Right forelimb (tissue), 1 donor: ENCODE measurements around the gene MCOLN2.

Source experiments
- DNase-seq: peaks from one replicate; pipeline ENCODE4 v3.0.0-alpha.2; 2018

The MCOLN2 gene

DNA sequence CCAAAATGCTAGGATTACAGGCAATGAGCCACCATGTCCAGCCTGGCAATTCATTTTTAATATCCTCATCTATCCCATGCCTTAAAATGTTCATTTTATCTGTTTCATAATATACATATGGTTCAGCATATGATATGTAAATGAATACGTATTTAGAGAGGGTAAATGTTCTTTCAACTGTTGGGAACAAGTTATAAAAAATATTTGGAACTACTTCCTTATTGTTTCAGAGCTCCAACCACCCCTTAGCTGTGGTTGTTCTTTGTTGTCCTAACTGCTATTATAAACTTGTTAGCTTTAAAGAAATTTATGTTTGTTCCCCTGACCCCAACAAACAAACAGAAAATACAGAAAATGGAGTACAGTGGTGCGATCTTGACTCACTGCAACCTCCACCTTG is 14.5 kb downstream of the MCOLN2 start:
- no peak for DNase-seq

DNA sequence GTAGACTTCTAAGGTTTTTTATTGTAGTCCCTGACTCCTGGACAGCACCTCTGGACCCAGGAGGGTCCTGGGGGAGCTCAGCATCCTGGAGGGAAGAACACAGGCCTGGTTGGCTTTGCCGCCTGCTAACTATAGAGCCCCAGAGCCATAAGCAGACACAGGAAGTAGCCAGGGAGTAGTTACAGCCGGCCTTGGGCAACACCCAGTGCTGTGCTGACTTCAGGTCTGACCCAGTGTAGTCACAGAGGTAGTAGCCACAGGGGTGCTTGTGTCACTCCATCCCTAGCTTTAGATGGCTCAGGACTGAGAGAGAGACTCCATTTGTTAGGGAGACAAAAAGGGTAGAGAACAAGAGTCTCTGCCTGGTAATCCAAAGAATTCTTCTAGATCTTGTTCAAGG is 21.9 kb downstream of the MCOLN2 start:
- no peak for DNase-seq

DNA sequence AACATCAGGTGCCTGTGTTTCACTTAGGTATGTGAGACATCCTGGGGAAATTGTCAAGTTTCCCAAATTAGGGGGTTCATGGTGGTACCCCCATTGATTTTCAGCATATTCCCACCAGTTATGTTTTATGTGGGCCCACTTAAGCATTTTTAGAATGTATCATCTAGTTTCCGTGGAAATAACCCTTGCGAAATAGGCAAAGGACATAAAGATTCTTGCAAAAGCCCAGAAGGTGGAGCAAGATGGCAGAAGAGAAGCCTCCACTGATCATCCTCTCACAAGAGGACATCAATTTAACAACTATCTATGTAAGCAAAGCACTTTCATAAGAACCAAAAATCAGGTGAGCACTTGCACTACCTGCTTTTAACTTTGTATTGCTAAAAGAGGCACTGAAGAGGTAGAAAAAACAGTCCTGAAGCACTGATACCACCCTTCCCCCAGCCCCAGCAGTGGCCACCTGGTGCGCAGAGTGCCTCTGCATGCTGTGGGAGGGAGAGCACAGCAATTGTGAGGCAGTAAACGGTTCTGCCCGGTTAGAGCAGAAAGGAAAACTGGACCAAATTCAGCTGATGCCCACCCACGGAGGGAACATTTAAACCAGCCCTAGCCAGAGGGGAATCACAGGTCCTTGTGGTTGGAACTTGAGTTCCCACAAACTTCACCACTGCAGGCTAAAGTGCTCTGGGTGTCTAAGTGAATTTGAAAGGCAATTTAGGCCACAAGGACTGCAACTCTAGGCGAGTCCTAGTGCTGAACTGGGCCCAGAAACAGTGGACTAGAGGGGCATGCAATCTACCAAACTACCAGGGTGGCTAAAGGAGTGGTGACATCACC is 23.2 kb downstream of the MCOLN2 start:
- DNase-seq = no peak

GRCh38 chr1:84972377-84972987 is 24.4 kb downstream of the MCOLN2 start:
- no peak for DNase-seq

GRCh38 chr1:84971957-84972356 is 25.0 kb downstream of the MCOLN2 start:
- no peak for DNase-seq

- no peak for DNase-seq
Observed at GRCh38 chr1:84969489-84970250, 27.2 kb downstream of the MCOLN2 start.

- DNase-seq = no peak
Observed at GRCh38 chr1:84968865-84969264, 28.0 kb downstream of the MCOLN2 start.

GRCh38 chr1:84968101-84968500 is 28.8 kb downstream of the MCOLN2 start:
- no peak for DNase-seq

DNA sequence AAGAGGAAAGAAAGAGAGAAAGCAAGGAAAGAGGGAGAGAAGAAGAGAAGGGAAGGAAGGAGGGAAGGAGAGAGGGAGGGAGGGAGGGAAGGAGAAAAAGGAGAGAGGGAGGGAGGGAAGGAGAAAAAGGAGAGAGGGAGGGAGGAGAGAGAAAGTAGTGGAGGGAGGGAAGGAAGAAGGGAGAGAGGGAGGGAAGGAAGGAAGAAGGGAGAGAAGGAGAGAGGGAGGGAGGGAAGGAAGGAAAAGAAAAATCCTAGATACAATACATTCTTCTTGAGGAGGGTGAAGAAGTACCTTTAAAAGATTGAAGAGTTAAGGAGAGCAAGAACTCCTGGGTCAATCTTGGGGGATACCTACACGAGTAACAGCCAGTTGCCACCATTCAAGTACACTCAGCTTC is 29.2 kb downstream of the MCOLN2 start:
- DNase-seq = no peak

DNA sequence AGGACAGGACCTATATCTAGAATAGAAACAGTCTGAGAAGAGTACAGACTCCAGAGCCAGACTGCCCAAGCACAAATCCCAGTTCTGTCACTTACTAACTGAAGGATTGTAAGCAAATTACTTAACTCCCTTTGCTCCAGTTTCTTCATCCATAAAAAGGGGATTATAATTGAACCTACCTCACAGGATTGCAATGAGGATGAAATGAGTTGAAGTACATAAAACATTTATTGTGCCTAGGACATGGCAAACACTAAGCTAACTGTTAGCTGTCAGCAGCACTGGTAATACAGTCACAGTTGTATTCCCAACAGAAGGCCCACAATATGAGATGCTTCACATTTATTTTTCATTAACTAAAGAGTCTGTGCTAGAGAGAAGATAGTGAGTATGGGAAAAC is 33.9 kb downstream of the MCOLN2 start:
- no peak for DNase-seq

- DNase-seq = no peak
Observed at GRCh38 chr1:84961316-84961715, 35.6 kb downstream of the MCOLN2 start.

- no peak for DNase-seq
Observed at GRCh38 chr1:84960371-84960770, 36.5 kb downstream of the MCOLN2 start.

GRCh38 chr1:84959294-84959693 is 37.6 kb downstream of the MCOLN2 start:
- DNase-seq = no peak

DNA sequence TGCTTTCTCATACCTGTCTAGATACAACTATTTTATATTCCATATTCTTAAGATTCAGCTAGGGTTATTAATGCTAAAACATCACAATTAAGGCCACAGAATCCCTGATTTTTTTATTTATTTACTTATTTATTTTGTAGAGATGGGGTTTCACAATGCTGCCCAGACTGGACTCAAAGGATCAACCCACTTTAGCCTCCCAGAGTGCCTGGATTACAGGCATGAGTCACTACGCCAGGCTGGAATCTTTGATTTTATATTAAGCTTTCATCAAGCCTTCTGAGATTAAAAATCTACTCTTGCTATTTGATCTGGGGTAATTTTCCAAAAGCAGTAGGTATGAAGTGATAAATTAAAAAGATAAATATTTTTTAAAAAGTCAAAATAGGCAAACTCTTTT is 38.9 kb downstream of the MCOLN2 start:
- no peak for DNase-seq

GRCh38 chr1:84956655-84957054 is 40.3 kb downstream of the MCOLN2 start:
- no peak for DNase-seq

DNA sequence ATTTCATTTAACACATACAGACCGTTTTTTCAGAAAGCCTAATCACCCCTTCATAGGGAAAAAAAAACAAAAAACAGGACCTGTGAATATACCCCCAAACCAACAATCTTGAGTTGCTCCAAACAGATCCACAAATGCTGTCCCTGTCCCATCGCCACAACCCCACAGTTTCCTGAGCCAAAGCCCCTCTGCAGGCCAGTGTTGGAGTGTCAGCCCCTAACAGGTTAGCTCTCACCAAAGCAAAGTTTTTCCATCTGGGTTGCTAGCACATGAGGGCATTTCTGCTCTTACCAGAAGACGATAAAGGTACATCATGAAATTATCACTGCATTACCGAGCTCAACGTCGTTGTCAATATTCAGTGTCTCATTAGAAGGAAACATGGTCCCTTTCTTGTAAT is 40.8 kb downstream of the MCOLN2 start:
- no peak for DNase-seq

- no peak for DNase-seq
Observed at GRCh38 chr1:84949664-84950063, 47.2 kb downstream of the MCOLN2 start.

GRCh38 chr1:84947536-84948410 is 49.1 kb downstream of the MCOLN2 start:
- no peak for DNase-seq

GRCh38 chr1:84946631-84947030 is 50.3 kb downstream of the MCOLN2 start:
- no peak for DNase-seq

DNA sequence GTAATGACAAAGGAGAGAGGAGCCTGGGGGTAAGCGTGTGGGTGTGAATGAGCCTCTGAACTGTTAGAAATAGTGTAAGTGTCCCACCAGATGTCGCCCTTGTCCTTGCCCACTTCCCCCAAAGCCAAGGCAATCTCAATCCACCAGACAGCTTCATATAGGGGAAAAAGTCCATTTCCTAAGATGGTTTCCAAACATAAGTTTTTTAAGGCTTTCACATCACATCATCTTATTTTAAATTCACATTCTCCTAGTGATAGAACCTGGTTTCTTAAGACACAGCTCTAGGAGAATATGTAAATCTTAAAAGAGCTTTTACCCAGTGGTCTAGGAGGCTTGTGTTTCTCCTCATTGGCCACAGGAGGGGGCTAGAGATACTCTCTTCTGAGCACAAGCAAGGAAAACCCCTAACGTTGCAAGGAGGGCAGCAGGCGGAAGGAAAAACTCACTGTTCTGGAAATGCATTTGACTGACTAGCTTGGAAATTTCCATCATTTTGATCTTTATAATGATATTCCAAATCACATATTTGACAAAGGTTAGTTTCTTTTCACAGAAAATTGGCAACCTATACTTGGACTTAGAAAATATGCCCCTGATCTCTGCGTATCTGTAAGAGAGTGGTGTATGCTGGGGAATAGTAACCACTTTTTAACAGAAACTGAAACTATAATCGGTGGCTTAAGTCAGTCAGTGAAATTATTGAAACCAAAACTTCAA is 52.0 kb downstream of the MCOLN2 start:
- peak; percentile 66 for DNase-seq

- DNase-seq = no peak
Observed at GRCh38 chr1:84941843-84942242, 55.1 kb downstream of the MCOLN2 start.

GRCh38 chr1:84940481-84940880 is 56.4 kb downstream of the MCOLN2 start:
- DNase-seq = no peak
